Glomerular visceral epithelial cell (primary cell): ENCODE measurements around the gene OR51S1.
"Not testable (repeated sequence)": the region's sequence is repeated elsewhere in the genome, so short reads cannot be mapped to it uniquely, and the experiment has no call there.

ENCODE experiments used
- DNase-seq: peaks from one replicate; pipeline ENCODE4 v3.0.0-alpha.2; 2016; ENCODE audit errors: extremely low spot score

OR51S1 gene

DNA sequence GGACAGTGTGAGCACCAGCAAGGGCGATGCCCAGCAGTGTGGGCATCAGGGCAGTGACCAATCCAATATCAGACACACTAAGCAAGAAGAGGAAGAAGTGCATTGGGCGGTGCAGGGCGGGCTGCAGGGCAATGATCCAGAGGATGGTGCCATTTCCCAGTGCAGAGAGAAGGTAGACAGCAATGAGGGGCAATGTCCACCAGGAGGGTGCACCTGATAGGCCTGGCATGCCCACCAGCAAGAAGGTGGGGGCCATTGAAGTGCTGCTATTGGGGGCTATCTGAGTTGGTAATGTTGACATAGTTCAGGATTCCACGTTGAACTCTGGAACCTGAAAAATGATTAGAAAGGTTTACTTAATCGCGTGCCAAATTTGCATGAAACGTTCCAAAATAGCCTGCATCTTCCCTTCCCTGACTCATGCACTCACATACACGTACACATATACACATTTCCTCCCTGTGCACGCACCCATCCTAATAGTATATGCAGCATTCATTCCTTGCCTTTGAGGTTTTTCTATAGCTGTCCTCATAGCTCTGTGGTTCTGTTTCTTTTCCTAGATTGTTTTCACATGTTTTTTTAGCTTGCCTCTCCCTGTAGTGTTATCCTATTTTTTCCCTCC, at the start of gene OR51S1:
OR51S1 (minus strand) TSS at position 301 of the 625 bp plus-strand sequence; CDS start at position 301, 0 bp downstream.
- no peak for DNase-seq

GRCh38 chr11:4891996-4892640, 43.1 kb upstream of the OR51S1 start:
- DNase-seq, result peak; percentile 26

GRCh38 chr11:4890279-4890678, 41.3 kb upstream of the OR51S1 start:
- DNase-seq, result no peak

DNA sequence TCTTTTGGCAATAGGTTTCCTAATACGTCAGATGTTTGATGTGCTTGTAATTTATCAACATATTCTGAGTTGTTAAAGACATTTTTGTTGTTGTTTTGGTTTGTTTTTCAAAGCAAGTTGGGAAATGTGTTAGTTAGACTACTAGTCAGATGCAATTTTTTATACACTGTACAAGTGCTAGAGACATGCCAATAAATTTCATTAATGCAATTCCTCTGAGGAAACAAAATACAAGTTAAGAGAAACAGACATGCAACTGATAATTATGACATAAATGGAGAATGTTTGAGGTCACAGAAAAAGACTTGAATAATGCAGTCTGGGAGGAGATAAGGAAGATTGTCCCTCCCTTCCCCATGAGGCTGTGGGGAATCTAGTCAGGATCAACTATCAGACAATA, 38.6 kb upstream of the OR51S1 start:
- no peak for DNase-seq

DNA sequence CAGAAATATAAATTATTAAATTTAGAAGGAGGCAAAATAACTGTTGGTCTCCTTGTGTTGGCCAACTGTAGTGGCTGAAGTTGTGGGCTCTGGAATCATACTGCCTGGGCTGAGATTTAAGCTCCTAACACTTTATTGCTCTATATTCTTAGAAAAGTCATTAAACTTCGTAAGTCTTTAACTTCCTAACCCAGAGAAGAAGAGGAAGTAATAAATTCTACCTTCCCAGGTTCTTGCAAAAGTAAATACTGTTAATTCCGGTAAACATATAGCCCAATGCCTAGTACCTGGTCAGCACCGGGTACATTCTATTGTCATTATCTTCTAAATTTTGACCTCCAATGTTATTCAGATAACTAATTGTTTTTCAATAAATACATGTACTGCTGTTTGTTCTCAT, 37.2 kb upstream of the OR51S1 start:
- DNase-seq, result no peak

DNA sequence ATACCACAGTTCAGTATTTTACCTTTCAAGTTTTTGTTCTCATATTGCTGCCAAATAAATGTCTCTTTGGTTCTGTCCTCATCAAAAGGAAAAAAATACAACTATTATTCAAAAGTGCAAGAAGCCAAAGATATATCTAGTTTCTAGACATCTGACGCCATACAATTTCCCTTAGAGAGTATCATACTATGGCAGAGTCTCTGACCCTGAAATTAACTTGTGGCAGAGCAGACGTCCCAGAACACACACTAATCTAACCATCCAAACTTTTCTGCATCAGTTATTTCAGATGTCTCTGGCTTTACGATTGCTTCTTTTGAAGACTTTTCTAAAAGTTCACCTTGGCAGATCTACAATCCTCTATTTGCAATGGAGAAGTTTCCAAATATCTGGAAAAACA, 35.4 kb upstream of the OR51S1 start:
- no peak for DNase-seq

GRCh38 chr11:4882543-4882942, 33.5 kb upstream of the OR51S1 start:
- no peak for DNase-seq

DNA sequence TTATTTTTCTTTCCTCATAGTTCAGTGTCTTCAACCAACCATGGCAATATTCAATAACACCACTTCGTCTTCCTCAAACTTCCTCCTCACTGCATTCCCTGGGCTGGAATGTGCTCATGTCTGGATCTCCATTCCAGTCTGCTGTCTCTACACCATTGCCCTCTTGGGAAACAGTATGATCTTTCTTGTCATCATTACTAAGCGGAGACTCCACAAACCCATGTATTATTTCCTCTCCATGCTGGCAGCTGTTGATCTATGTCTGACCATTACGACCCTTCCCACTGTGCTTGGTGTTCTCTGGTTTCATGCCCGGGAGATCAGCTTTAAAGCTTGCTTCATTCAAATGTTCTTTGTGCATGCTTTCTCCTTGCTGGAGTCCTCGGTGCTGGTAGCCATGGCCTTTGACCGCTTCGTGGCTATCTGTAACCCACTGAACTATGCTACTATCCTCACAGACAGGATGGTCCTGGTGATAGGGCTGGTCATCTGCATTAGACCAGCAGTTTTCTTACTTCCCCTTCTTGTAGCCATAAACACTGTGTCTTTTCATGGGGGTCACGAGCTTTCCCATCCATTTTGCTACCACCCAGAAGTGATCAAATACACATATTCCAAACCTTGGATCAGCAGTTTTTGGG, 33.0 kb upstream of the OR51S1 start, which contains the start of gene OR51T1:
OR51T1 (plus strand) TSS at position 41 of the 641 bp plus-strand sequence; CDS start at position 41, 0 bp downstream.
- no peak for DNase-seq

- no peak for DNase-seq
Measured at GRCh38 chr11:4881188-4881587, 32.2 kb upstream of the OR51S1 start.

DNA sequence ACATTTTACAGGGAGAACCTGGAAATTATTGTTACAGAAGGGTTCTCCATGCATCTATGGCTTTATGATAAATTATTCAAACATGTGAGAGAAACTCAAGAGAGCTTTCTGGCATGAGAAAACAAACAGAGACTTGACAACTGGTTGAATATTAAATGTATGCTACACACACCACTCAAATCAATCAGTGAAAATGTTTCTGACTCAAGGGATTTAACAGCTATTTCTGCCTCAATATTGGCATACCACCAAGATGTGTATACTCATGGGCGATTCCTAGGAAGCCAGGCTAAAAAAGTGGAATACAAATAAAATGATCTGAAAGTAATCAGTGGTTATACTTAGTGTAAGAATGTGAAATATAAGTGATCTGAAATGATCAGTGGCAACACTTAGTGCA, 16.8 kb upstream of the OR51S1 start:
- DNase-seq, result no peak

GRCh38 chr11:4863876-4864275, 14.9 kb upstream of the OR51S1 start:
- DNase-seq, result no peak

GRCh38 chr11:4862447-4863236, 13.6 kb upstream of the OR51S1 start:
- no peak for DNase-seq

DNA sequence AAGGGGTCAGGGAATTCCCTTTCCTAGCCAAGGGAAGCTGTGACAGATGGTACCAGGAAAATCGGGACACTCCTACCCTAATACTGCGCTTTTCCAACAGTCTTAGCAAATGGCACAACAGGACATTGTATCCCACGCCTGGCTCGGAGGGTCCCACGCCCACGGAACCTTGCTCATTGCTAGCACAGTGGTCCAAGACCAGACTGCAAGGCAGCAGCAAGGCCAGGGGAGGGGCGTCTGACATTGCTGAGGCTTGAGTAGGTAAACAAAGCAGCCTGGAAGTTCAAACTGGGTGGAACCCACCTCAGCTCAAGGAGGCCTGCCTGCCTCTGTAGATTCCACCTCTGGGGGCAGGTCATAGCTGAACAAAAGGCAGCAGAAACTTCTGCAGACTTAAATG, 5.3 kb upstream of the OR51S1 start:
- not testable (repeated sequence) for DNase-seq

DNA sequence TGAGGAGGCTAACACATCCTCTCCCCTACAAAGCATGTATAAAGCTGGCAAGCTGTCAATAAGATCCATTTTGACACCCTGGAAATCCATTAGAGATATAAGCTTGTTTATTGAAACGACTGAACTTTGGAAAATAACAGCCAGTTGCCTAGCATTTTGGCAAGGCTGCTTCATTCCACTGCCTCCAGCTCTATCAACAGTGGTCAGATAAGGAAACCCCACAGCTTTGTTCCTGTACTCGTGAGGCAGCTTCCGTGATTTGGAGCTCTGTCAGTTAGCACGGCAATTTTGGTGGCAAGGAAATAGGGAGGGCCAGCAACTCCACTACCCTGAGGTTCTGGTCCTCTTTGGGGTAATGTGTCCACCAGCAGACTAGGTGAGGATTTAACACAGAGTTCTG, 2.0 kb upstream of the OR51S1 start:
- no peak for DNase-seq

- no peak for DNase-seq
Measured at GRCh38 chr11:4839851-4840549, 9.0 kb downstream of the OR51S1 start.

DNA sequence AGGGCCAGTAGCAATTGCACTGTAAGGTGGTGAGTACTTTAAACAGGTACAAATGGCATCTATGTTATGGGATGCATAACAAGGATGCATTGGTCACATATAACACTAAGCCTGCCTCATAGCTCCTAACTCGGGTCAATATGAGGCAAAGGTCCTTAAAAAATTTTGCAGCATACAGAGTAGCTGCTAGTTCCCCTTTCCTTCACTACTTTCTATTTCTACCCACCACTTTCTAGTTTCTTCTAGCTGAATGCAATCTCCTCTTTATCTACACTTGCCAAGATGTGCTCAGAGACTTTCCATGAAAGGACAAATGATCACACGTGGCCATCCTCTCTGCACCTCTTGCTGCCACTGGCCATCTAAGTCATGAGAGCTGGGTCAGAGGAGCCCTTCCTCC, 18.1 kb downstream of the OR51S1 start:
- DNase-seq, result no peak

DNA sequence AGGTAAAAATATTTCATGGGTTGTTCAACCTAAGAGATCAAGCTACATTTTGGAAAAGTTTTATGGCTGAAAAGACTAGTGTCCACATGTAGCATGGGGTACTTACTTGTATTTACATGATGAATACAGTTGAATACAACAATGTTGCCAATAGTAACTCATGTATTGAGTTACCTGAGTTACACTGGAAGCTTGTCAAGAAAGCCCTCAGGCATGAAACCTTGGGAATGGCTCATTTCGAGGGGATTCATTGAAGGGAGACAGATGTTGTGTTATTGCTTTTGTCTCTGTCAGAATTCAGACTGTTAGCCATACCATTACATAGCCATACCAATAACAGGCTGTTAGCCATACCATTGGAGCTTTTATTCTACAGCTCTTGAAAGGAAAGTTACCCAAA, 18.7 kb downstream of the OR51S1 start:
- DNase-seq, result no peak

GRCh38 chr11:4826425-4826824, 22.6 kb downstream of the OR51S1 start:
- DNase-seq, result peak; percentile 0

DNA sequence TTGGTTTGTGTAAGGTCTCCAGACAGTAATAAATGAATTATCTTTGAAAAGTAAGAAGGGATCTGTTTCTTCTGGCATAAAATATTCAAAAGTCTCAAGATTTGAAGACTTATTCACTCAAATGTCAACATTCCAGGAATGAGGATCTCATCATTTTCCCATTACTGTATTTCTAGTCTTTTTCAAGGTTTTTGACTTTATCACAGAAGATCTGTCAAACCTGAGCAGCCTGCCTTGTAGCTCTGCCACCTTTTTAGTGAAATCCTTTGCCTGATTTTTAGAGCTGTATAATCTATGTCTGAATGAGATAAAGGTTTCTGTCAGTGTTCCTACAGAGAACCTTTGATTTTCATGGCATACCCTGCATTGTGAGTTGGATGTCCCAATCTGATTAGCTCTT, 23.9 kb downstream of the OR51S1 start:
- no peak for DNase-seq

GRCh38 chr11:4821021-4821420, 28.0 kb downstream of the OR51S1 start, which contains the start of gene OR51F2:
OR51F2 (plus strand) TSS chr11:4821321; CDS start chr11:4821422, 101 bp downstream.
- DNase-seq, result no peak

DNA sequence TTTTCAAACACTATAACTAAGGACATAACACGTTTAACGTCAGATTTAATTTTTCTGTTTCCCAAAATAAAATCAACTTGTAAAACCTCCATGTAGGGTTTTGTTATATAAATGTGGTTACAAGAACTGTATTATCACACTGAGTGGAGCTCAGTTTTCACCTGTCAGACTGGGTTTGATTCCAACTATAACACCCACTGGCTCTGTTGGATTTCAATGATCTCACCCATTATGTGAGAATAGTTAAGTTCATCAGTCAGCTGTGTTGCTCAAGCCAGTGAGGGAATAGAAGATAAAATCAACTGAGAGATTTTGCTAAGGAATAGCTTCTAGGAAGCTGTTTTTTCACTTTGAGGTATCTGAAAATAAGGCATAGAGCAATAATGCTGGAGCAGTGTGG, 39.8 kb downstream of the OR51S1 start:
- DNase-seq, result no peak

DNA sequence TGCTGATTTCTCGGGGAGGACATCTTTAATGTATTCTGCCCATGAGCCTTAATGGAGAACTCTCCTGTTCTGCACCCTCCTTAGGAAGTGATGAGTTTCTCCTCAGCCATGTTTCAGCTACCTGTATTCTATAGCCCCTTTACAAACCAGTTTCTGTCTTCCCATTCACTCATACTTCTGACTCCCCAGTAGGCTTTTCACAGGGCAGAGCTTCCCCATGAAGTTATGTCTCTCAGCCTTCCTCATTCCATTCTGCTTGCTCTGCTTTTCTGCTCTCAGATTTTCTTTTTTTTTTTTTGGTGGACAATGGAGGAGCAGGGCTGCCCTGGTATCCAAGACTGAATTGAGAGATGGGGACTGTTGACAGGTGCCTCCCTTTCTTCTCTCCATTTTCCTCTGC, 40.5 kb downstream of the OR51S1 start:
- no peak for DNase-seq
